ENCODE measurements around the gene ALK. TPM values are rescaled to one million over a fixed set of nuclear protein-coding genes. Genes with fewer than 3 reads are reported as not detected.

ALK gene
- total RNA-seq, 4 donors from 2014 or later = 0.08 to 0.40 (median 0.28) TPM

- H3K9me3 ChIP-seq = no peaks in the 10 kb centered on the region
- intact Hi-C loops (cut with DNase I) = no loop called here
- TF ChIP-seq, protein P1, sequence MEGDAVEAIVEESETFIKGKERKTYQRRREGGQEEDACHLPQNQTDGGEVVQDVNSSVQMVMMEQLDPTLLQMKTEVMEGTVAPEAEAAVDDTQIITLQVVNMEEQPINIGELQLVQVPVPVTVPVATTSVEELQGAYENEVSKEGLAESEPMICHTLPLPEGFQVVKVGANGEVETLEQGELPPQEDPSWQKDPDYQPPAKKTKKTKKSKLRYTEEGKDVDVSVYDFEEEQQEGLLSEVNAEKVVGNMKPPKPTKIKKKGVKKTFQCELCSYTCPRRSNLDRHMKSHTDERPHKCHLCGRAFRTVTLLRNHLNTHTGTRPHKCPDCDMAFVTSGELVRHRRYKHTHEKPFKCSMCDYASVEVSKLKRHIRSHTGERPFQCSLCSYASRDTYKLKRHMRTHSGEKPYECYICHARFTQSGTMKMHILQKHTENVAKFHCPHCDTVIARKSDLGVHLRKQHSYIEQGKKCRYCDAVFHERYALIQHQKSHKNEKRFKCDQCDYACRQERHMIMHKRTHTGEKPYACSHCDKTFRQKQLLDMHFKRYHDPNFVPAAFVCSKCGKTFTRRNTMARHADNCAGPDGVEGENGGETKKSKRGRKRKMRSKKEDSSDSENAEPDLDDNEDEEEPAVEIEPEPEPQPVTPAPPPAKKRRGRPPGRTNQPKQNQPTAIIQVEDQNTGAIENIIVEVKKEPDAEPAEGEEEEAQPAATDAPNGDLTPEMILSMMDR (IDR thresholded peaks at IDR 0.05) = no peak
- TF ChIP-seq POLR2A (IDR thresholded peaks at IDR 0.05) = no peak
- H3K27ac ChIP-seq = no peak overlapping the region
- no peak for DNase-seq
- H3K27me3 ChIP-seq = no peaks in the 10 kb centered on the region
- peaks cover 4 to 5% of the 10 kb centered on the region in 2 donors for H3K4me1 ChIP-seq
- no peak overlapping the region for H3K4me3 ChIP-seq (replicated peaks in 1 of 3)
- H3K36me3 ChIP-seq = no peaks in the 10 kb centered on the region
- 91 to 94% methylated on average over 7 of the region's 7 CpGs for WGBS, 2 donors
These were observed 331.2 kb downstream of the ALK start for GRCh38 chr2:29590211-29590610.

GRCh38 chr2:29589440-29590103 lies 331.8 kb downstream of the ALK start:
- DNase-seq = peak; percentile 51 to 58
- Histone ChIP-seq H3K27me3 (no peaks in the 10 kb centered on the region), H3K4me1 (peaks cover 4 to 5% of the 10 kb centered on the region in 2 donors), H3K4me3 (replicated peaks in 1 of 3) (no peak overlapping the region), H3K9me3 (no peaks in the 10 kb centered on the region), H3K27ac (no peak overlapping the region), H3K36me3 (no peaks in the 10 kb centered on the region)
- WGBS, 2 donors = 51 to 64% methylated on average over 5 of the region's 5 CpGs
- TF ChIP-seq POLR2A (IDR thresholded peaks at IDR 0.05) = no peak
- TF ChIP-seq, protein P1 (IDR thresholded peaks at IDR 0.05) = no peak
- intact Hi-C loops (cut with DNase I) = no loop called here

GRCh38 chr2:29587402-29588190 lies 333.8 kb downstream of the ALK start:
- no peak for DNase-seq
- H3K27me3 ChIP-seq = no peaks in the 10 kb centered on the region
- WGBS, 2 donors = 85 to 90% methylated on average over 5 of the region's 5 CpGs
- TF ChIP-seq, protein P1 (IDR thresholded peaks at IDR 0.05) = no peak
- no peak for TF ChIP-seq POLR2A (IDR thresholded peaks at IDR 0.05)
- H3K9me3 ChIP-seq = no peaks in the 10 kb centered on the region
- H3K27ac ChIP-seq = no peak overlapping the region
- intact Hi-C loops (cut with DNase I) = no loop called here
- no peak overlapping the region for H3K4me3 ChIP-seq (replicated peaks in 1 of 3)
- peaks cover 4 to 5% of the 10 kb centered on the region in 2 donors for H3K4me1 ChIP-seq
- H3K36me3 ChIP-seq = no peaks in the 10 kb centered on the region

DNA sequence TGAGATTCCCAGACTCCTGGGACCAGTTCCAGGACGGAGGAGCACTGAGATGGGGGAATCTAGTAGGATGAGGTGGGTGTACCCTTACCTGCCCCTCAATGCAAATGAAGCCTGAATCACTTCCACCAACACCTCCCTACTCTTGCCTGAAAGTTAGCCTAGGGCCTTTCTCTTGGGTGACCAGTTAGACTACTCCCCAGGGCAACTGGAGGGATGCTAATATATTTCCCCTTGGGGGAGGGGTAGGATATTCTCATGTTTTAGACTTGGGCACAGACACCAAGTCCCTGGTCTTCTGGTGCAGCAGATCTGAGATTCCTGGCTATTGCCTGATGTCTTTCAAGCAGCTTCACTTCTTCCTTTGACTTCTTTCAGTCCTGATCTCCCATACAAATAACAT lies 334.5 kb downstream of the ALK start:
- 86 to 93% methylated on average over 1 of the region's 1 CpG for WGBS, 2 donors
- intact Hi-C loops (cut with DNase I) = no loop called here
- Histone ChIP-seq H3K27me3 (no peaks in the 10 kb centered on the region), H3K36me3 (no peaks in the 10 kb centered on the region), H3K9me3 (no peaks in the 10 kb centered on the region), H3K4me1 (peaks cover 4 to 5% of the 10 kb centered on the region in 2 donors), H3K4me3 (replicated peaks in 1 of 3) (no peak overlapping the region), H3K27ac (no peak overlapping the region)
- no peak for TF ChIP-seq POLR2A (IDR thresholded peaks at IDR 0.05)
- TF ChIP-seq, protein P1 (IDR thresholded peaks at IDR 0.05) = no peak
- DNase-seq = no peak

Data from thyroid gland (tissue), 4 donors.